ENCODE measurements around the gene HPDL. TPM values are rescaled to one million over a fixed set of nuclear protein-coding genes. Genes with fewer than 3 reads are reported as not detected.
"Not testable (repeated sequence)": the region's sequence is repeated elsewhere in the genome, so short reads cannot be mapped to it uniquely, and the experiment has no call there.

The HPDL gene
- total RNA-seq = 10 to 100 TPM in 1 of 2 donors, 1 to 10 TPM in 1; 4.3 to 29.3 TPM

DNA sequence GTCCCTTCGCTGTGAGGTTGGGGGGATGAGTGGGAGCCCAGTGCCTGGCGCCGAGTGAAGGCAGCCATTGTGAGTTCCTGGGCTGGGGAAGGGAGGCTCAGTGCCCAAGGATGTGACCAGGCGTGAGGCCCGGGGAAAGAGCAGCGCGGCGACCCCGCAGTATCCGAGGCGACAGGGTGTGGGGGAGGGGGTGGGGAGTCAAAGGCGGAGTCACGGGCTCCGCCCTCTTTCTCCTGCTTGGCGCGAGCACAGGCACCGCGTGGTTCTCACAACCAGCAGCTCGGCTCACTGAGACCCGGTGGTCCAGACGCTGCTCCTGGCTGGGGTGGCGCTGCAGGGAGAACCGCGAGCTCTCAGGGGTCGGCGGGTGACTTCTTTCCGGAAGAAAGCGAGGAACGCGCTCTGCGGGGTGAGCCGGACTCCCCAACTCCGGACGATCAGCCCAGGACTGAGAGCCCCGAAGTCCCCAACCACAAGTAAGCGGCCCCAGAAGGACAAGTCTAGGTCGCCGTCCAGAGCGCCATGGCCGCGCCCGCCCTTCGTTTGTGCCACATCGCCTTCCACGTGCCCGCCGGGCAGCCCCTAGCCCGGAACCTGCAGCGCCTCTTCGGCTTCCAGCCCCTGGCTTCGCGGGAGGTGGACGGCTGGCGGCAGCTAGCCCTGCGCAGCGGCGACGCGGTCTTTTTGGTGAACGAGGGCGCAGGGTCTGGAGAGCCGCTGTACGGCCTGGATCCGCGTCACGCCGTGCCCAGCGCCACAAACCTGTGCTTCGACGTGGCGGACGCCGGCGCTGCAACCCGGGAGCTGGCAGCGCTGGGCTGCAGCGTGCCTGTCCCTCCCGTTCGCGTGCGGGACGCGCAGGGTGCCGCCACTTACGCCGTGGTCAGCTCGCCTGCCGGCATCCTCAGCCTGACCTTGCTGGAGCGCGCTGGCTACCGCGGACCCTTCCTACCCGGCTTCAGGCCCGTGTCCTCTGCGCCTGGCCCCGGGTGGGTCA lies at the start of gene HPDL:
HPDL (plus strand) TSS at position 269 of the 997 bp plus-strand sequence; CDS start at position 523, 254 bp downstream.
- Histone ChIP-seq H3K36me3 (no peaks in the 10 kb centered on the region), H3K27me3 (no peaks in the 10 kb centered on the region), H3K9me3 (no peaks in the 10 kb centered on the region), H3K4me1 (peaks cover 13% of the 10 kb centered on the region), H3K4me3 (peak within 1 kb of the TSS; percentile 66), H3K9ac (ENCODE audit: low read depth in 2 of 2, low read length in 2 of 2) (peak within 1 kb of the TSS; percentile 77 to 79), H3K27ac (no peak within 1 kb of the TSS)
- DNase-seq = peak; percentile 84
- TF ChIP-seq, protein P1, sequence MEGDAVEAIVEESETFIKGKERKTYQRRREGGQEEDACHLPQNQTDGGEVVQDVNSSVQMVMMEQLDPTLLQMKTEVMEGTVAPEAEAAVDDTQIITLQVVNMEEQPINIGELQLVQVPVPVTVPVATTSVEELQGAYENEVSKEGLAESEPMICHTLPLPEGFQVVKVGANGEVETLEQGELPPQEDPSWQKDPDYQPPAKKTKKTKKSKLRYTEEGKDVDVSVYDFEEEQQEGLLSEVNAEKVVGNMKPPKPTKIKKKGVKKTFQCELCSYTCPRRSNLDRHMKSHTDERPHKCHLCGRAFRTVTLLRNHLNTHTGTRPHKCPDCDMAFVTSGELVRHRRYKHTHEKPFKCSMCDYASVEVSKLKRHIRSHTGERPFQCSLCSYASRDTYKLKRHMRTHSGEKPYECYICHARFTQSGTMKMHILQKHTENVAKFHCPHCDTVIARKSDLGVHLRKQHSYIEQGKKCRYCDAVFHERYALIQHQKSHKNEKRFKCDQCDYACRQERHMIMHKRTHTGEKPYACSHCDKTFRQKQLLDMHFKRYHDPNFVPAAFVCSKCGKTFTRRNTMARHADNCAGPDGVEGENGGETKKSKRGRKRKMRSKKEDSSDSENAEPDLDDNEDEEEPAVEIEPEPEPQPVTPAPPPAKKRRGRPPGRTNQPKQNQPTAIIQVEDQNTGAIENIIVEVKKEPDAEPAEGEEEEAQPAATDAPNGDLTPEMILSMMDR (IDR thresholded peaks at IDR 0.05) = no peak
- intact Hi-C loops (cut with DNase I) = no loop called here

DNA sequence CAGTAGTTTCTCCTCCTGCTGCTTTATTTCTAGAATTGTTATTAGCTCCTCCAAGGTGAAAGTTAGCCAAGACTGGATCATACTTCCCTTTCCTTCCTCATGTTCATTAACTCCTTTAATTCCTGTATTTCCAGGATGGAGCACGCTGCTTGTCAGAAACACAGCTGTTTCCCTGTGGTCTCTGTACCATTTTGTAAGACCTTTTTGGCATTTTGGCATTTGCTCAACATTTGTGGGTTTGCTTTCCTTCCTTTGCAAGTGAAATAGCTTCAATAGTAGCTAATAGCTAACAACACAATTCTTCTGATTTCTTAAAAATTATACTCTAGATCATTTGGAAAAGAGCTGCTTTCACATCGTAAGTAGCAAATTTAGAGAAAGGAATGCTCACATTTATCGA lies 44.3 kb upstream of the HPDL start:
- Histone ChIP-seq H3K27me3 (no peaks in the 10 kb centered on the region), H3K36me3 (no peaks in the 10 kb centered on the region), H3K4me3 (no peak overlapping the region), H3K9ac (ENCODE audit: low read depth in 2 of 2, low read length in 2 of 2) (no peak overlapping the region), H3K9me3 (no peaks in the 10 kb centered on the region), H3K4me1 (no peaks in the 10 kb centered on the region), H3K27ac (no peak overlapping the region)
- DNase-seq = no peak
- intact Hi-C loops (cut with DNase I) = no loop called here
- TF ChIP-seq, protein P1 (IDR thresholded peaks at IDR 0.05) = no peak

DNA sequence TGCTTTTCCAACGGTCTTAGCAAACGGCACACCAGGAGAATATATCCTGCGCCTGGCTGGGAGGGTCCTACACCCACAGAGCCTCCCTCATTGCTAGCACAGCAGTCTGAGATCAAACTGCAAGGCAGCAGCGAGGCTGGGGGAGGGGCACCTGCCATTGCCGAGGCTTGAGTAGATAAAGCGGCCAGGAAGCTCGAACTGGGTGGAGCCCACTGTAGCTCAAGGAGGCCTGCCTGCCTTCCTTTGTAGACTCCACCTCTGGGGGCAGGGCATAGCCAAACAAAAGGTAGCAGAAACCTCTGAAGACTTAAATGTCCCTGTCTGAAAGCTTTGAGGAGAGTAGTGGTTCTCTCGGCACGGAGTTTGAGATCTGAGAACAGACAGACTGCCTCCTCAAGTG lies 41.8 kb upstream of the HPDL start:
- H3K4me1 ChIP-seq; intact Hi-C loops (cut with DNase I); DNase-seq; H3K4me3 ChIP-seq; H3K36me3 ChIP-seq; H3K9ac ChIP-seq (ENCODE audit: low read depth in 2 of 2, low read length in 2 of 2); H3K27ac ChIP-seq; H3K27me3 ChIP-seq; H3K9me3 ChIP-seq: not testable (repeated sequence)

GRCh38 chr1:45286521-45286920 lies 40.2 kb upstream of the HPDL start:
- H3K4me1 ChIP-seq; H3K9ac ChIP-seq (ENCODE audit: low read depth in 2 of 2, low read length in 2 of 2); H3K27me3 ChIP-seq; H3K36me3 ChIP-seq; H3K9me3 ChIP-seq; H3K27ac ChIP-seq; intact Hi-C loops (cut with DNase I); H3K4me3 ChIP-seq; DNase-seq: not testable (repeated sequence)

DNA sequence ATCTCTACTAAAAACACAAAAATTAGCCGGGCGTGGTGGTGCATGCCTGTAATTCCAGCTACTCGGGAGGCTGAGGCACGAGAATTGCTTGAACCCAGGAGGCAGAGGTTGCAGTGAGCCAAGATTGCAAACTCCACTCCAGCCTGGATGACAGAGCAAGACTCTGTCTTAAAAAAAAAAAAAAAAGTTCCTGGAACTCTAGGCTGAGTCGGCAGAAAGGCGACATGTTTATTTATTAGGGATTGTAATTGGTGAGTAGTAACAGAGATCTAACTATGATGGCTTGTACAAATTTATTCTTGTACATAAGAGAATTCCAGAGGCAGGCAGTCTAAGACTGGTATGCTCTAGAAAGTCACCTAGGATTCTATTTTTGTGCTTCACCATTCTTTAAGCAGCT lies 35.7 kb upstream of the HPDL start:
- H3K4me1 ChIP-seq; intact Hi-C loops (cut with DNase I); H3K9me3 ChIP-seq; H3K9ac ChIP-seq (ENCODE audit: low read depth in 2 of 2, low read length in 2 of 2); H3K27ac ChIP-seq; H3K4me3 ChIP-seq; DNase-seq; H3K27me3 ChIP-seq; H3K36me3 ChIP-seq: not testable (repeated sequence)

- Histone ChIP-seq H3K27me3 (no peaks in the 10 kb centered on the region), H3K9me3 (no peaks in the 10 kb centered on the region), H3K9ac (ENCODE audit: low read depth in 2 of 2, low read length in 2 of 2) (no peak overlapping the region), H3K27ac (no peak overlapping the region), H3K4me1 (no peaks in the 10 kb centered on the region), H3K36me3 (no peaks in the 10 kb centered on the region), H3K4me3 (no peak overlapping the region)
- intact Hi-C loops (cut with DNase I) = no loop called here
- TF ChIP-seq, protein P1 (IDR thresholded peaks at IDR 0.05) = no peak
- DNase-seq = no peak
Observed at GRCh38 chr1:45291716-45292115, 35.0 kb upstream of the HPDL start.
